ENCODE measurements around the gene NVL.

Gene NVL

DNA sequence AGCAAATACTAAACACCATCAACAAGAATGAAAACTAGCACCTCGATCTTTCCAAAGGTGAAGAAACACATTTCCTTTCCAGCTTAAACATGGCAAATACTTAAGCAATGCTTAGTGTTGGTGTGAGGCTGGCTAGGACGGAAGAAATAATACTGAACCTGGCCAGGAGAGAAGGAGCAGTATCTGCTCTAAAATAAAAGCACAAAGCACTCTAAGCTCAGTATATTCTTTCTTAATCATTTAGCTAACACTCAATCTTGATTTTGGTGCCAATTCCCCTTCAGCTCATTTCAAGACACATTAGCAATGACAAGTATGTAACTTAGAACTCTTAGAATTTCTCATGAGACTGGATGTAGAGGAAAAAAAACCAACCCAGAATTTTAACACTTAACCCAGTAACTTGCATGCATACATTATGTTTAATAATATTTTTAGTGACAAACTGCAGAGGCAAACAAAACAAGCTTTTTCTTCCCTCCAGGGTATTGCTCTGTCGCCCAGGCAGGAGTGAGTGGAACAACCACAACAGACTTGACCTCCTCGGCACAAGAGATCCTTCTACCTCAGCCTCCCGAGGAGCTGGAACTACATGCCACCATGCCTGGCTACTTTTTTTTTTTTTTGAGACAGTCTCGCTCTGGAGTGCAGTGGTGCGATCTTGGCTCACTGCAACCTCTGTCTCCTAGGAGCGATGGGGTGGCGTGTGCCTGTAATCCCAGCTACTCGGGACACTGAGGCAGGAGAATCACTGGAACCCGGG, 92.7 kb downstream of the NVL start:
- no peaks in the 10 kb centered on the region for H3K27me3 ChIP-seq (ENCODE audit: control insufficient read depth in 3 of 3, insufficient read depth in 3 of 3, low read depth in 1 of 3, low read length in 3 of 3)
- no peak overlapping the region for H3K23ac ChIP-seq (ENCODE audit: low read depth, low read length, poor library complexity)
- no CpG with 5 or more reads among the region's 11 CpGs for WGBS, 2 donors (ENCODE audit: extremely low coverage in 2 of 2, insufficient read length in 2 of 2, insufficient replicate concordance in 1 of 2)
- no peak overlapping the region for H2BK120ac ChIP-seq (ENCODE audit: low read depth, low read length)
- no peak overlapping the region for H3K4me2 ChIP-seq (ENCODE audit: insufficient read depth, low read length, poor library complexity, severe bottlenecking)
- H2AK5ac ChIP-seq (ENCODE audit: low read depth, low read length) = no peak overlapping the region
- peaks cover 0 to 3% of the 10 kb centered on the region in 2 donors for H3K4me1 ChIP-seq (ENCODE audit: control insufficient read depth in 2 of 2, insufficient read depth in 1 of 2, low read depth in 1 of 2, low read length in 2 of 2)
- H3K18ac ChIP-seq (ENCODE audit: low read length) = no peak overlapping the region
- no peak overlapping the region for H3K4ac ChIP-seq (ENCODE audit: low read length)
- no peak overlapping the region for H2AFZ ChIP-seq (ENCODE audit: low read length)
- H3K79me1 ChIP-seq (ENCODE audit: low read depth, low read length) = no peaks in the 10 kb centered on the region
- H4K8ac ChIP-seq (ENCODE audit: low read depth, low read length) = no peak overlapping the region
- peaks cover 4 to 68% of the 10 kb centered on the region in 2 donors for H3K36me3 ChIP-seq (replicated peaks in 1 of 2; ENCODE audit: control insufficient read depth in 2 of 2, insufficient read depth in 2 of 2, low read length in 2 of 2)
- no peak overlapping the region for H3K4me3 ChIP-seq (ENCODE audit: low read length in 2 of 2)
- H2BK15ac ChIP-seq (ENCODE audit: low read length) = no peak overlapping the region
- no peak overlapping the region for H3K14ac ChIP-seq (ENCODE audit: low read length)
- no peaks in the 10 kb centered on the region for H3K9me3 ChIP-seq (replicated peaks in 1 of 2; ENCODE audit: control insufficient read depth in 2 of 2, insufficient read depth in 1 of 2, low read depth in 1 of 2, low read length in 2 of 2)
- H2BK12ac ChIP-seq (ENCODE audit: low read length) = no peak overlapping the region
- no peak for DNase-seq (ENCODE audit: low spot score)
- no peak overlapping the region for H4K91ac ChIP-seq (ENCODE audit: low read depth, low read length, poor library complexity)
- no peak overlapping the region for H3K27ac ChIP-seq (replicated peaks; ENCODE audit: low read length)
- H2BK5ac ChIP-seq (ENCODE audit: low read length) = no peak overlapping the region
- no peak overlapping the region for H3K9ac ChIP-seq (ENCODE audit: low read depth, low read length, poor library complexity)

DNA sequence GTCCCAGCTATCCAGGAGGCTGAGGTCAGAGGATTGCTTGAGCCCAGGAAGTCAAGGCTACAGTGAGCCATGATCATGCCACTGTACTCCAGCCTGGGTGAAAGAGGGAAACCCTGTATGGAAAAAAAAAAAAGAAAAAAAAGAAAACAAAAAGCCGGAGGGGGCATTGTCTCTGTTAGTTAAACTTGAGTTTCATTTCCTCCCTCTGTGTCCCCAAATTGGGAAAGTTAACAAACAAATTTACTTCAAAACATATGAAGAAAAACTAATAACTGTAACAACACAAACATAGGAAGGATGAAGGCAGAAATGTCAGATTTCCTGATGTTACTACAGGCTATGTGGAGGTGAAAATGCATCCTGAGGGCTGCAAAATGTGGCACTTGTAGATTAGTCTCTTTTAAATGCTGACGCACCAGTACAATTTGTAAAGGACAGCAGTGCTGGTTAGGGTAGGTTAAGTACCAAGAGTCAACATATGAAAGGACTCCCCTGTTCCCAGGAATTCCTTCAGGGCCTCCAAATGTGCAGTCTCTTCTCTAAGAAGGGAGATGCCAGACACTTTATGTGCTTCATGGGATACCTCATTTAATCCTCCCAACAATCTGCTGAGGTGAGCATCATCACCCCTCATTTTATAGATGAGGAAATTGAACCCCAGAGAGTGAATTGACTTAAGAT, 94.0 kb downstream of the NVL start:
- Histone ChIP-seq H3K18ac (ENCODE audit: low read length) (no peak overlapping the region), H3K4me3 (ENCODE audit: low read length in 2 of 2) (no peak overlapping the region), H2BK5ac (ENCODE audit: low read length) (no peak overlapping the region), H2AFZ (ENCODE audit: low read length) (no peak overlapping the region), H2AK5ac (ENCODE audit: low read depth, low read length) (no peak overlapping the region), H3K4me1 (ENCODE audit: control insufficient read depth in 2 of 2, insufficient read depth in 1 of 2, low read depth in 1 of 2, low read length in 2 of 2) (peaks cover 0 to 3% of the 10 kb centered on the region in 2 donors), H4K91ac (ENCODE audit: low read depth, low read length, poor library complexity) (no peak overlapping the region), H3K9me3 (replicated peaks in 1 of 2; ENCODE audit: control insufficient read depth in 2 of 2, insufficient read depth in 1 of 2, low read depth in 1 of 2, low read length in 2 of 2) (no peaks in the 10 kb centered on the region), H2BK120ac (ENCODE audit: low read depth, low read length) (no peak overlapping the region), H3K4ac (ENCODE audit: low read length) (no peak overlapping the region), H3K9ac (ENCODE audit: low read depth, low read length, poor library complexity) (no peak overlapping the region), H3K27ac (replicated peaks; ENCODE audit: low read length) (no peak overlapping the region), H3K23ac (ENCODE audit: low read depth, low read length, poor library complexity) (no peak overlapping the region), H2BK12ac (ENCODE audit: low read length) (no peak overlapping the region), H3K79me1 (ENCODE audit: low read depth, low read length) (no peaks in the 10 kb centered on the region), H4K8ac (ENCODE audit: low read depth, low read length) (no peak overlapping the region), H2BK15ac (ENCODE audit: low read length) (no peak overlapping the region), H3K14ac (ENCODE audit: low read length) (no peak overlapping the region), H3K4me2 (ENCODE audit: insufficient read depth, low read length, poor library complexity, severe bottlenecking) (no peak overlapping the region), H3K27me3 (ENCODE audit: control insufficient read depth in 3 of 3, insufficient read depth in 3 of 3, low read depth in 1 of 3, low read length in 3 of 3) (no peaks in the 10 kb centered on the region), H3K36me3 (replicated peaks in 1 of 2; ENCODE audit: control insufficient read depth in 2 of 2, insufficient read depth in 2 of 2, low read length in 2 of 2) (peaks cover 4 to 77% of the 10 kb centered on the region in 2 donors)
- no peak for DNase-seq (ENCODE audit: low spot score)
- WGBS, 2 donors (ENCODE audit: extremely low coverage in 2 of 2, insufficient read length in 2 of 2, insufficient replicate concordance in 1 of 2) = no CpG with 5 or more reads among the region's 2 CpGs

DNA sequence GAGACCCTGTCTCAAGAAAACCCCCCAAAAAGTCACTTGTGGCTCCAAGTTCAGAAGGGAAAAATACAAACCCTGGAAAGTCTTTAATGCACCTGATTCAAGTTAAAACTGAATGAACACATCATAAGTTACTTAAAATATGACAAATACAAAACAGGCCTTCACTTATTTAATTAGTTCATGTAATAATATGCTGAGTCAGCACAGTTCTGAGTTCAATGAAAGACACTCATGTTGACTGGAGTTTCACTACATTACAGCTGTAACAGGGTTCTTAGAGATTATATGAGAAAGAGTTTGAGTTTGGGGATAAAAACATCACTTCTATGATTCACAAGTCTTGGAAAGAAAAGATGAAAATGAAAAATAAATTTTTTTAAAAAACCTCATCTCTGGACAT, 96.0 kb downstream of the NVL start:
- Histone ChIP-seq H2AK5ac (ENCODE audit: low read depth, low read length) (no peak overlapping the region), H3K79me1 (ENCODE audit: low read depth, low read length) (no peaks in the 10 kb centered on the region), H3K27me3 (ENCODE audit: control insufficient read depth in 3 of 3, insufficient read depth in 3 of 3, low read depth in 1 of 3, low read length in 3 of 3) (no peaks in the 10 kb centered on the region), H3K9ac (ENCODE audit: low read depth, low read length, poor library complexity) (no peak overlapping the region), H3K4ac (ENCODE audit: low read length) (no peak overlapping the region), H3K36me3 (replicated peaks in 1 of 2; ENCODE audit: control insufficient read depth in 2 of 2, insufficient read depth in 2 of 2, low read length in 2 of 2) (peaks cover 2 to 85% of the 10 kb centered on the region in 2 donors), H3K4me3 (ENCODE audit: low read length in 2 of 2) (no peak overlapping the region), H2BK12ac (ENCODE audit: low read length) (no peak overlapping the region), H3K18ac (ENCODE audit: low read length) (no peak overlapping the region), H2BK120ac (ENCODE audit: low read depth, low read length) (no peak overlapping the region), H3K4me1 (ENCODE audit: control insufficient read depth in 2 of 2, insufficient read depth in 1 of 2, low read depth in 1 of 2, low read length in 2 of 2) (no peaks in the 10 kb centered on the region), H3K14ac (ENCODE audit: low read length) (no peak overlapping the region), H3K23ac (ENCODE audit: low read depth, low read length, poor library complexity) (no peak overlapping the region), H3K27ac (replicated peaks; ENCODE audit: low read length) (no peak overlapping the region), H2BK15ac (ENCODE audit: low read length) (no peak overlapping the region), H2AFZ (ENCODE audit: low read length) (no peak overlapping the region), H3K9me3 (replicated peaks in 1 of 2; ENCODE audit: control insufficient read depth in 2 of 2, insufficient read depth in 1 of 2, low read depth in 1 of 2, low read length in 2 of 2) (no peaks in the 10 kb centered on the region), H2BK5ac (ENCODE audit: low read length) (no peak overlapping the region), H3K4me2 (ENCODE audit: insufficient read depth, low read length, poor library complexity, severe bottlenecking) (no peak overlapping the region), H4K8ac (ENCODE audit: low read depth, low read length) (no peak overlapping the region), H4K91ac (ENCODE audit: low read depth, low read length, poor library complexity) (no peak overlapping the region)
- DNase-seq (ENCODE audit: low spot score) = no peak

DNA sequence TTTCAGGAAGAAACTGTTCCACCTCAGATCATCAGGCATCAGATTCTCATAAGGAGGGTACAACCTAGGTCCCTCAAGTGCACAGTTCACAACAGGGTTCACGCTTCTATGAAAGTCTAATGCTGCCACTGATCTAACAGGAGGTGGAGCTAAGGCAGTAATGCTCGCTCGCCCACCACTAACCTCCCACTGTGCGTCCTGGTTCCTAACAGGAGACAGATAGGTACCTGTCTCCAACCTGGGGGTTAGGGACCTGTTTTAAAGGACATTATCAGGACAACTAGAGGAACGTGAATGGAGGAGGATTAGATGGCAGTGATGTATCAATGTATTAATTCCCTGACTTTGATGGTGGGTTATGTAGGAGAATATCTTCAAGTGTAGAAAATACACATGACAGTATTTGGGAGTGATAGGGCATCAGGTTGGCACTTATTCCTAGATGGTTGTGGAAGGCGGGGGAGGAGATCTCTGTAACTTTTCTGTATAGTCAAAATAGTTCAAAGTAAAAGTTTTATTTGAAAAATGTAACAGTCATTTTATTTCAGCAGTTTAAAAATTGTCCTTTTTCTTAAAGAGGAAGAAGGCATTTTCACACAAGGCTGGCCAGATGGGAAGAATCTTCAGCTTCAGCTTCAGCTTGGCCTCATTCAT, 103.0 kb downstream of the NVL start:
- no peak overlapping the region for H4K91ac ChIP-seq (ENCODE audit: low read depth, low read length, poor library complexity)
- no peak overlapping the region for H3K18ac ChIP-seq (ENCODE audit: low read length)
- WGBS, 2 donors (ENCODE audit: extremely low coverage in 2 of 2, insufficient read length in 2 of 2, insufficient replicate concordance in 1 of 2) = no CpG with 5 or more reads among the region's 6 CpGs
- H3K23ac ChIP-seq (ENCODE audit: low read depth, low read length, poor library complexity) = no peak overlapping the region
- H3K79me1 ChIP-seq (ENCODE audit: low read depth, low read length) = no peaks in the 10 kb centered on the region
- no peak overlapping the region for H3K9ac ChIP-seq (ENCODE audit: low read depth, low read length, poor library complexity)
- no peak overlapping the region for H2BK5ac ChIP-seq (ENCODE audit: low read length)
- peaks cover 0 to 5% of the 10 kb centered on the region in 2 donors for H3K4me1 ChIP-seq (ENCODE audit: control insufficient read depth in 2 of 2, insufficient read depth in 1 of 2, low read depth in 1 of 2, low read length in 2 of 2)
- H2AK5ac ChIP-seq (ENCODE audit: low read depth, low read length) = no peak overlapping the region
- H3K36me3 ChIP-seq (replicated peaks in 1 of 2; ENCODE audit: control insufficient read depth in 2 of 2, insufficient read depth in 2 of 2, low read length in 2 of 2) = peaks cover 8 to 46% of the 10 kb centered on the region in 2 donors
- H3K27ac ChIP-seq (replicated peaks; ENCODE audit: low read length) = no peak overlapping the region
- DNase-seq (ENCODE audit: low spot score) = no peak
- H3K4ac ChIP-seq (ENCODE audit: low read length) = no peak overlapping the region
- H3K14ac ChIP-seq (ENCODE audit: low read length) = no peak overlapping the region
- no peaks in the 10 kb centered on the region for H3K27me3 ChIP-seq (ENCODE audit: control insufficient read depth in 3 of 3, insufficient read depth in 3 of 3, low read depth in 1 of 3, low read length in 3 of 3)
- no peak overlapping the region for H3K4me3 ChIP-seq (ENCODE audit: low read length in 2 of 2)
- no peak overlapping the region for H2BK15ac ChIP-seq (ENCODE audit: low read length)
- H3K4me2 ChIP-seq (ENCODE audit: insufficient read depth, low read length, poor library complexity, severe bottlenecking) = no peak overlapping the region
- H3K9me3 ChIP-seq (replicated peaks in 1 of 2; ENCODE audit: control insufficient read depth in 2 of 2, insufficient read depth in 1 of 2, low read depth in 1 of 2, low read length in 2 of 2) = no peaks in the 10 kb centered on the region
- no peak overlapping the region for H2BK12ac ChIP-seq (ENCODE audit: low read length)
- no peak overlapping the region for H2BK120ac ChIP-seq (ENCODE audit: low read depth, low read length)
- no peak overlapping the region for H2AFZ ChIP-seq (ENCODE audit: low read length)
- H4K8ac ChIP-seq (ENCODE audit: low read depth, low read length) = no peak overlapping the region

All from neuronal stem cell (in vitro differentiated cells).